Neural cell (in vitro differentiated cells): ENCODE measurements around the gene STKLD1. TPM values are rescaled to one million over a fixed set of nuclear protein-coding genes. Genes with fewer than 3 reads are reported as not detected.
A peak's percentile ranks its signal among the peaks of the same experiment; 100 is the strongest.
"Not testable (repeated sequence)": the region's sequence is repeated elsewhere in the genome, so short reads cannot be mapped to it uniquely, and the experiment has no call there.

Experiments
- H2AFZ ChIP-seq: fragments of 200-600, 300-800 bp; sonication (generic), shearing (Covaris generic); 2 replicates; pipeline ENCODE4 v1.6.0; 2014; ENCODE audit warnings: low read depth, mild to moderate bottlenecking, antibody characterized with exemption, low read length, moderate library complexity
- H3F3A ChIP-seq: fragments of 200-600 bp; shearing (Covaris generic); 2 replicates; pipeline ENCODE4 v1.6.1; 2016; ENCODE audit warnings: mild to moderate bottlenecking, moderate library complexity, mixed read lengths, antibody characterized with exemption, low read length; ENCODE audit not compliant: insufficient read depth, poor library complexity, severe bottlenecking
- H3K27ac ChIP-seq: fragments of 200-600, 300-800 bp; sonication (generic), shearing (Covaris generic); 2 replicates; pipeline ENCODE4 v1.5.1; 2014; ENCODE audit warnings: mild to moderate bottlenecking, low read length, moderate library complexity
- H3K27me3 ChIP-seq: fragments of 300-800, 200-600 bp; sonication (generic), shearing (Covaris generic); 2 replicates; pipeline ENCODE4 v1.6.0; 2014; ENCODE audit warnings: mild to moderate bottlenecking, low read depth, low read length, moderate library complexity; ENCODE audit not compliant: insufficient read depth
- H3K36me3 ChIP-seq: fragments of 300-800, 200-600 bp; sonication (generic), shearing (Covaris generic); 2 replicates; pipeline ENCODE4 v1.5.1; 2014; ENCODE audit warnings: mild to moderate bottlenecking, antibody characterized with exemption, low read length, moderate library complexity; ENCODE audit not compliant: insufficient read depth
- H3K4me2 ChIP-seq: fragments of 300-800, 200-600 bp; sonication (generic), shearing (Covaris generic); 2 replicates; pipeline ENCODE4 v1.6.0; 2014; ENCODE audit warnings: mild to moderate bottlenecking, low read length
- H3K4me3 ChIP-seq: fragments of 300-800, 200-600 bp; sonication (generic), shearing (Covaris generic); 2 replicates; pipeline ENCODE4 v1.5.1; 2014; ENCODE audit warnings: mild to moderate bottlenecking, low read length, moderate library complexity
- H3K79me2 ChIP-seq: fragments of 200-600 bp; shearing (Covaris generic); replicated peaks from 2 replicates; pipeline ENCODE4 v1.6.0; 2014; ENCODE audit warnings: mild to moderate bottlenecking, low read length, moderate library complexity; ENCODE audit not compliant: insufficient read depth
- H3K9ac ChIP-seq: fragments of 300-800, 200-600 bp; sonication (generic), shearing (Covaris generic); 2 replicates; pipeline ENCODE4 v1.6.1; 2016; ENCODE audit warnings: mild to moderate bottlenecking, low read length, mixed read lengths
- H3K9me2 ChIP-seq: fragments of 200-600 bp; shearing (Covaris generic); 2 replicates; pipeline ENCODE4 v1.6.1; 2016; ENCODE audit warnings: mild to moderate bottlenecking, low read length, mixed read lengths; ENCODE audit not compliant: insufficient read depth
- H3K9me3 ChIP-seq: fragments of 200-600, 300-800 bp; sonication (generic), shearing (Covaris generic); 2 replicates; pipeline ENCODE4 v1.6.1; 2016; ENCODE audit warnings: mild to moderate bottlenecking, mixed run types, low read length, moderate library complexity, mixed read lengths
- H4K20me1 ChIP-seq: fragments of 200-600 bp; shearing (Covaris generic); 2 replicates; pipeline ENCODE4 v1.6.1; 2016; ENCODE audit warnings: mild to moderate bottlenecking, mixed run types; ENCODE audit not compliant: insufficient read depth
- EP300 ChIP-seq: fragments of 450-650 bp; conservative IDR thresholded peaks from 2 replicates; pipeline ENCODE4 v1.6.1; 2014; ENCODE audit warnings: antibody characterized with exemption, mild to moderate bottlenecking, moderate library complexity; ENCODE audit not compliant: poor library complexity, severe bottlenecking
- EZH2 ChIP-seq: fragments of 200-600, 300-800 bp; shearing (Covaris generic), sonication (generic); IDR thresholded peaks from 2 replicates; pipeline ENCODE4 v1.6.1; 2014; ENCODE audit warnings: antibody characterized with exemption, low read length, borderline replicate concordance, mild to moderate bottlenecking; ENCODE audit not compliant: insufficient read depth, poor library complexity, severe bottlenecking
- MXI1 ChIP-seq: fragments of 450-650 bp; conservative IDR thresholded peaks from 2 replicates; pipeline ENCODE4 v1.6.1; 2014; ENCODE audit warnings: antibody characterized with exemption, mild to moderate bottlenecking; ENCODE audit not compliant: poor library complexity, severe bottlenecking
- POLR2AphosphoS5 ChIP-seq: IDR thresholded peaks from 2 replicates; pipeline ENCODE4 v1.6.1; 2012
- RAD21 ChIP-seq: fragments of 450-650 bp; conservative IDR thresholded peaks from 2 replicates; pipeline ENCODE4 v1.6.1; 2014; ENCODE audit warnings: antibody characterized with exemption, mild to moderate bottlenecking, moderate library complexity
- SMC3 ChIP-seq: fragments of 450-650 bp; conservative IDR thresholded peaks from 2 replicates; pipeline ENCODE4 v1.6.1; 2014; ENCODE audit warnings: antibody characterized with exemption, mild to moderate bottlenecking, moderate library complexity; ENCODE audit not compliant: poor library complexity
- TAF1 ChIP-seq: IDR thresholded peaks from 2 replicates; pipeline ENCODE4 v1.6.1; 2012; ENCODE audit warnings: low read depth
- polyA plus RNA-seq: library from polyadenylated mRNA; depleted of rRNA; stranded (reverse); fragments of >200 nt; gene quantifications from 2 replicates; pipeline ENCODE4 v1.2.3, GENCODE V29; 2014
- TF ChIP-seq, protein P1 (sequence below): fragments of 450-650 bp; IDR thresholded peaks from 2 replicates; pipeline ENCODE4 v1.5.1; 2014; ENCODE audit warnings: antibody characterized with exemption, mild to moderate bottlenecking, moderate library complexity; ENCODE audit not compliant: poor library complexity, severe bottlenecking
- TF ChIP-seq, protein P2 (sequence below): IDR thresholded peaks from 2 replicates; pipeline ENCODE4 v1.6.1; 2012; ENCODE audit warnings: borderline replicate concordance

The STKLD1 gene
- polyA plus RNA-seq, 1 donor from 2014 or later: 1.1 TPM

GRCh38 chr9:133375116-133375723 lies 946 bp upstream of the STKLD1 start:
- Histone ChIP-seq H3K9me2 (no peaks in the 10 kb centered on the region), H3K27me3 (no peaks in the 10 kb centered on the region), H2AFZ (no peak overlapping the region), H3K27ac (peak overlapping the region; percentile 49), H3K79me2 (peaks cover 41% of the 10 kb centered on the region), H3K9me3 (no peaks in the 10 kb centered on the region), H3K4me2 (peak overlapping the region; percentile 99), H3F3A (no peaks in the 10 kb centered on the region), H3K4me3 (peak overlapping the region; percentile 91), H4K20me1 (no peaks in the 10 kb centered on the region), H3K36me3 (no peaks in the 10 kb centered on the region), H3K9ac (peak overlapping the region; percentile 84)
- no peak for TF ChIP-seq POLR2AphosphoS5
- TF ChIP-seq, protein P1, sequence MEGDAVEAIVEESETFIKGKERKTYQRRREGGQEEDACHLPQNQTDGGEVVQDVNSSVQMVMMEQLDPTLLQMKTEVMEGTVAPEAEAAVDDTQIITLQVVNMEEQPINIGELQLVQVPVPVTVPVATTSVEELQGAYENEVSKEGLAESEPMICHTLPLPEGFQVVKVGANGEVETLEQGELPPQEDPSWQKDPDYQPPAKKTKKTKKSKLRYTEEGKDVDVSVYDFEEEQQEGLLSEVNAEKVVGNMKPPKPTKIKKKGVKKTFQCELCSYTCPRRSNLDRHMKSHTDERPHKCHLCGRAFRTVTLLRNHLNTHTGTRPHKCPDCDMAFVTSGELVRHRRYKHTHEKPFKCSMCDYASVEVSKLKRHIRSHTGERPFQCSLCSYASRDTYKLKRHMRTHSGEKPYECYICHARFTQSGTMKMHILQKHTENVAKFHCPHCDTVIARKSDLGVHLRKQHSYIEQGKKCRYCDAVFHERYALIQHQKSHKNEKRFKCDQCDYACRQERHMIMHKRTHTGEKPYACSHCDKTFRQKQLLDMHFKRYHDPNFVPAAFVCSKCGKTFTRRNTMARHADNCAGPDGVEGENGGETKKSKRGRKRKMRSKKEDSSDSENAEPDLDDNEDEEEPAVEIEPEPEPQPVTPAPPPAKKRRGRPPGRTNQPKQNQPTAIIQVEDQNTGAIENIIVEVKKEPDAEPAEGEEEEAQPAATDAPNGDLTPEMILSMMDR: peak; percentile 29

DNA sequence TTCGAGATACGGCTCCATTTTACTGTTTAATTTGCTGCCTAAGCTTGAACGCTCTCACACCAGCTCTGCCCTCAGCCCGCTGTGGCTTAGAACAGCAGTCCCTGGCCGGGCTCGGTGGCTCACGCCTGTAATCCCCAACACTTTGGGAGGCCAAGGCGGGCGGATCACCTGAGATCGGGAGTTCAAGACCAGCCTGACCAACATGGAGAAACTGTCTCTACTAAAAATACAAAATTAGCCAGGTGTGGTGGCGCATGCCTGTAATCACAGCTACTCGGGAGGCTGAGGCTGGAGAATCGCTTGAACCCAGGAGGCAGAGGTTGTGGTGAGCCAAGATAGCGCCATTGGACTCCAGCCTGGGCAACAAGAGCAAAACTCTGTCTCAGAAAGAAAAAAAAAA lies 1.1 kb downstream of the STKLD1 start:
- H3K4me2 ChIP-seq, H4K20me1 ChIP-seq, H3K36me3 ChIP-seq, H3K27ac ChIP-seq, H3K9me2 ChIP-seq, H3K9ac ChIP-seq, H3K9me3 ChIP-seq, H3K4me3 ChIP-seq, H2AFZ ChIP-seq, H3K27me3 ChIP-seq, H3F3A ChIP-seq: not testable (repeated sequence)
- peaks cover 27% of the 10 kb centered on the region for H3K79me2 ChIP-seq

- Histone ChIP-seq H3K4me2 (no peak overlapping the region), H3K27ac (no peak overlapping the region)
Measured at GRCh38 chr9:133377721-133378216, 1.6 kb downstream of the STKLD1 start.

GRCh38 chr9:133378408-133378962 lies 2.3 kb downstream of the STKLD1 start:
- Histone ChIP-seq H3K4me2 (no peak overlapping the region), H3K4me3 (no peak overlapping the region), H2AFZ (no peak overlapping the region), H3K27me3 (no peaks in the 10 kb centered on the region), H3K9me2 (no peaks in the 10 kb centered on the region), H4K20me1 (no peaks in the 10 kb centered on the region), H3K79me2 (peaks cover 17% of the 10 kb centered on the region), H3K9me3 (no peaks in the 10 kb centered on the region), H3K36me3 (no peaks in the 10 kb centered on the region), H3F3A (no peaks in the 10 kb centered on the region), H3K27ac (no peak overlapping the region), H3K9ac (no peak overlapping the region)
- TF ChIP-seq POLR2AphosphoS5 (no peak), SMC3 (no peak), RAD21 (no peak), EP300 (no peak), MXI1 (no peak), TAF1 (no peak)
- TF ChIP-seq, protein P1: no peak
- TF ChIP-seq, protein P2, sequence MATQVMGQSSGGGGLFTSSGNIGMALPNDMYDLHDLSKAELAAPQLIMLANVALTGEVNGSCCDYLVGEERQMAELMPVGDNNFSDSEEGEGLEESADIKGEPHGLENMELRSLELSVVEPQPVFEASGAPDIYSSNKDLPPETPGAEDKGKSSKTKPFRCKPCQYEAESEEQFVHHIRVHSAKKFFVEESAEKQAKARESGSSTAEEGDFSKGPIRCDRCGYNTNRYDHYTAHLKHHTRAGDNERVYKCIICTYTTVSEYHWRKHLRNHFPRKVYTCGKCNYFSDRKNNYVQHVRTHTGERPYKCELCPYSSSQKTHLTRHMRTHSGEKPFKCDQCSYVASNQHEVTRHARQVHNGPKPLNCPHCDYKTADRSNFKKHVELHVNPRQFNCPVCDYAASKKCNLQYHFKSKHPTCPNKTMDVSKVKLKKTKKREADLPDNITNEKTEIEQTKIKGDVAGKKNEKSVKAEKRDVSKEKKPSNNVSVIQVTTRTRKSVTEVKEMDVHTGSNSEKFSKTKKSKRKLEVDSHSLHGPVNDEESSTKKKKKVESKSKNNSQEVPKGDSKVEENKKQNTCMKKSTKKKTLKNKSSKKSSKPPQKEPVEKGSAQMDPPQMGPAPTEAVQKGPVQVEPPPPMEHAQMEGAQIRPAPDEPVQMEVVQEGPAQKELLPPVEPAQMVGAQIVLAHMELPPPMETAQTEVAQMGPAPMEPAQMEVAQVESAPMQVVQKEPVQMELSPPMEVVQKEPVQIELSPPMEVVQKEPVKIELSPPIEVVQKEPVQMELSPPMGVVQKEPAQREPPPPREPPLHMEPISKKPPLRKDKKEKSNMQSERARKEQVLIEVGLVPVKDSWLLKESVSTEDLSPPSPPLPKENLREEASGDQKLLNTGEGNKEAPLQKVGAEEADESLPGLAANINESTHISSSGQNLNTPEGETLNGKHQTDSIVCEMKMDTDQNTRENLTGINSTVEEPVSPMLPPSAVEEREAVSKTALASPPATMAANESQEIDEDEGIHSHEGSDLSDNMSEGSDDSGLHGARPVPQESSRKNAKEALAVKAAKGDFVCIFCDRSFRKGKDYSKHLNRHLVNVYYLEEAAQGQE: no peak

More at GRCh38 chr9:133377721-133378216, 1.6 kb downstream of the STKLD1 start:
- Histone ChIP-seq H3K9me2 (no peaks in the 10 kb centered on the region), H3K27me3 (no peaks in the 10 kb centered on the region), H3K79me2 (peaks cover 22% of the 10 kb centered on the region), H2AFZ (no peak overlapping the region), H3K9me3 (no peaks in the 10 kb centered on the region), H4K20me1 (no peaks in the 10 kb centered on the region), H3K4me3 (no peak overlapping the region), H3K36me3 (no peaks in the 10 kb centered on the region), H3K9ac (no peak overlapping the region), H3F3A (no peaks in the 10 kb centered on the region)
- TF ChIP-seq EZH2 (no peak), POLR2AphosphoS5 (no peak), SMC3 (no peak), EP300 (no peak), MXI1 (no peak), RAD21 (no peak)
